VCaP (cell line): ENCODE data around the gene SRP68.

Experiments
- H3K27ac ChIP-seq: fragments of 450-650 bp; 2 replicates; pipeline ENCODE4 v1.5.1; 2017
- CTCF ChIP-seq: fragments of 450-650 bp; conservative IDR thresholded peaks from 2 replicates; pipeline ENCODE4 v1.5.1; 2017; ENCODE audit warnings: mild to moderate bottlenecking, moderate library complexity

The SRP68 gene

GRCh38 chr17:76106703-76107102 is 34.4 kb upstream of the SRP68 start:
- no peak for TF ChIP-seq CTCF
- peak overlapping the region; percentile 1; the same call in 1 of the 2 replicates for H3K27ac ChIP-seq

- no peak overlapping the region for H3K27ac ChIP-seq
These were observed 32.5 kb upstream of the SRP68 start for GRCh38 chr17:76104896-76105231.

GRCh38 chr17:76104140-76104895 is 32.0 kb upstream of the SRP68 start:
- peak overlapping the region; percentile 87 for H3K27ac ChIP-seq
- no peak for TF ChIP-seq CTCF

More at GRCh38 chr17:76104896-76105231, 32.5 kb upstream of the SRP68 start:
- no peak for TF ChIP-seq CTCF

GRCh38 chr17:76103274-76104139 is 31.2 kb upstream of the SRP68 start, which contains the start of gene EXOC7:
Gene EXOC7 (minus strand): TSS chr17:76103787. CDS start chr17:76103692, 95 bp downstream.
- TF ChIP-seq CTCF = no peak
- peak within 1 kb of the TSS; percentile 87 for H3K27ac ChIP-seq

- no peak for TF ChIP-seq CTCF
- peak overlapping the region; percentile 87 for H3K27ac ChIP-seq
These were observed 30.6 kb upstream of the SRP68 start for GRCh38 chr17:76102944-76103273.

GRCh38 chr17:76097716-76098295 is 25.5 kb upstream of the SRP68 start:
- H3K27ac ChIP-seq = no peak overlapping the region
- TF ChIP-seq CTCF = no peak

GRCh38 chr17:76095943-76096342 is 23.6 kb upstream of the SRP68 start:
- no peak overlapping the region for H3K27ac ChIP-seq
- no peak for TF ChIP-seq CTCF
